Measurements from ENCODE around the gene ACP6.

DNA sequence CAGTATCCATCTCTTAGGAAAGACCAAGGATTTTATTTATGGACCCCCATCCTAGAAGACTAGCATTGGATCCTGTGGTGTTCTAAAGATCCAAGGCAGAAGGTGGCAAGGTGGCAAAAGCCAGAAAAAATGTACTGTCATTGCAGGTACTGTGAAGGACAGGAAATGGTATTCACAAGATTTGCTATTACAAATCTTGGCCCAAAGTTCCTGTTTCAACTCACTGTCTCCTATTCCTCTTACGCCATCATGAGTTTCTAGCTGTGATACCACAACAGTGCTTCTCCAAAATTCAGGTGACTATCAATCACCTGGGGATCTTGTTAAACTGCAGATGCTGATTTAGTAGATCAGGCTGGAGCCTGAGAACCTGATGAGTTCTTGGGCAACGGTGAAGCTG is 21.4 kb downstream of the ACP6 start:
- TF ChIP-seq, protein P1, sequence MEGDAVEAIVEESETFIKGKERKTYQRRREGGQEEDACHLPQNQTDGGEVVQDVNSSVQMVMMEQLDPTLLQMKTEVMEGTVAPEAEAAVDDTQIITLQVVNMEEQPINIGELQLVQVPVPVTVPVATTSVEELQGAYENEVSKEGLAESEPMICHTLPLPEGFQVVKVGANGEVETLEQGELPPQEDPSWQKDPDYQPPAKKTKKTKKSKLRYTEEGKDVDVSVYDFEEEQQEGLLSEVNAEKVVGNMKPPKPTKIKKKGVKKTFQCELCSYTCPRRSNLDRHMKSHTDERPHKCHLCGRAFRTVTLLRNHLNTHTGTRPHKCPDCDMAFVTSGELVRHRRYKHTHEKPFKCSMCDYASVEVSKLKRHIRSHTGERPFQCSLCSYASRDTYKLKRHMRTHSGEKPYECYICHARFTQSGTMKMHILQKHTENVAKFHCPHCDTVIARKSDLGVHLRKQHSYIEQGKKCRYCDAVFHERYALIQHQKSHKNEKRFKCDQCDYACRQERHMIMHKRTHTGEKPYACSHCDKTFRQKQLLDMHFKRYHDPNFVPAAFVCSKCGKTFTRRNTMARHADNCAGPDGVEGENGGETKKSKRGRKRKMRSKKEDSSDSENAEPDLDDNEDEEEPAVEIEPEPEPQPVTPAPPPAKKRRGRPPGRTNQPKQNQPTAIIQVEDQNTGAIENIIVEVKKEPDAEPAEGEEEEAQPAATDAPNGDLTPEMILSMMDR (IDR thresholded peaks at IDR 0.05): no peak
- TF ChIP-seq POLR2A (IDR thresholded peaks at IDR 0.05): no peak

Measured in body of pancreas (tissue), 4 donors.